HuH-7.5 (cell line): ENCODE measurements around the gene BBX.

Experiments
- DNase-seq: peaks from one replicate; pipeline ENCODE4 v3.0.0; 2011; ENCODE audit warnings: low spot score

BBX gene

DNA sequence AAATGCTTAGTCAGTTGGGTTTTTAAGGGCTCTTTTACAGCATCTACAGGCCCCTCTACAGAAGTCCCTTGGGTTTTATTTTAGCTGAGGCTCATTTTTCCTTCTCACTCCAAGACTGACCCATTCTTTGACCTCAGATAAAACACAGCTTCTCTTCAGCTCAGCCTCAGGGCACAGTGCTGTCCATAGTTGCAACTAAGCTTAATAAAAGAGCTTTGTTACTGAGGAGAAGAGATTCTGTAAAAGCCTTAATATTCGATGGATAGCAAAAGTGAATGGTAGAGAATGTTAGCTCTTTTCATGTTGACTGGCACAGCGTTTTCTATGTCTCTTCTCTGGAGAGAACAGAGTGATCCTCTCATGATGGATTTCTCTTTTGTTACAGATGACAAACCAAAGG, 277.9 kb downstream of the BBX start:
- no peak for DNase-seq

- no peak for DNase-seq
Observed at GRCh38 chr3:107803170-107803569, 280.4 kb downstream of the BBX start.

GRCh38 chr3:107806021-107806420, 283.3 kb downstream of the BBX start:
- DNase-seq = no peak

DNA sequence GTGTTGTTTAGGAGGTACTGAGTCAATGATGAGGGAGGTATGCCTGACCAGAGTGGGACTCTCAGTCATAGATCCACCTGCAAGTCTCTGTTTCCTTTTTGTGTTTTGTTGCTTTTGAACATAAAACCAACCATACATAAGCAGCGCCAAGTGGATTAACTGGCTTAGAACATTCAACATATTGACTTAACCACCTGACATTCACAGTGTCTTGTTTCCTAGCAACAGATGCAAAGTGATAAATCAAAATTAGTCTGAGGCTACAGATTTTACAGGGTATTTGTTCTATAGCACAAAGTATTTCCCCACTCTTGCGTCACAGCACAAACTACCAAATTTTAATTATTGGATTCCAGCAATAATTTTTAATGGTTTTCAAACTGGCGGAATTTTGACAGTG, 283.8 kb downstream of the BBX start:
- no peak for DNase-seq

GRCh38 chr3:107810171-107811071, 287.7 kb downstream of the BBX start:
- peak; percentile 35 for DNase-seq

GRCh38 chr3:107813026-107813425, 290.3 kb downstream of the BBX start:
- DNase-seq = no peak

- no peak for DNase-seq
Observed at GRCh38 chr3:107816107-107816506, 293.3 kb downstream of the BBX start.

DNA sequence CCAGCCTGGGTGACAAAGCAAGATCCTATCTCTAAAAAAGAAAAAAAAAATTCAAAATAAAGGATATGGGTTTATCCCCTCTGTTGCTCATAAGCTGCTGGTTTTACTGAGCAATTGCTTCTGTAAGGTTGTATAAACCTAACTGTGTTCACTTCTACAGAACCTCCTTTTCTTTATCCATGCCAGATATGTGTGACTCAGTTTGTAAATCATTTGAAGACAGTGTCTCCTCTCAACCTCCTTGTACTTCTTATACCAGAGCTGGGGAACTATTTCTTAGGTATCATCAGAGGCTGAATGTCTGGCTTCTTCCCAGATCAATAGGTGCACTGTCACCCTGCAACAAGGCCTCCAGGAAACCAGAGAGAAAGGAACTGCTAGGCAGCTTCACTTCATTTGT, 294.3 kb downstream of the BBX start:
- DNase-seq = no peak

DNA sequence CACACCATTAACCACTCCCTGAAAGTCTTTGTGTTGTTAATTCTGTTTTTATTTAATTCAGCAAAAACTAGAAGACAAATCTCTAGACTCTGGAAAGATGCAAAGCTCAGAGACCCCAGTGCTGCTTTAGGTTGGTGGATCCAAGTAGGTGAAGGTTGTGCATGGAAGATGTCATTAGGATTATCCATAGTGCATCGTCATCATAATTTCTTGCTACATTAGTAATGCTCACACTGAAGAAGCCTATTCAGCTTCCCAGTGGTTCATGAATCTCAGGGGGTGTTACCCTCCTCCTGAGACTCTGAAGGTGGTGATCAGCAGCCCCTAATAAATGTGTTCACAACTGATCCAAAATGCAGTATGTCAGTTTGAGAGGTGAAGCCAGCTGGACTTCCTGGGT, 295.3 kb downstream of the BBX start:
- no peak for DNase-seq

- no peak for DNase-seq
Observed at GRCh38 chr3:107819656-107820055, 296.9 kb downstream of the BBX start.

GRCh38 chr3:107822308-107822707, 299.5 kb downstream of the BBX start:
- no peak for DNase-seq

GRCh38 chr3:107824822-107825371, 302.1 kb downstream of the BBX start:
- DNase-seq = no peak

DNA sequence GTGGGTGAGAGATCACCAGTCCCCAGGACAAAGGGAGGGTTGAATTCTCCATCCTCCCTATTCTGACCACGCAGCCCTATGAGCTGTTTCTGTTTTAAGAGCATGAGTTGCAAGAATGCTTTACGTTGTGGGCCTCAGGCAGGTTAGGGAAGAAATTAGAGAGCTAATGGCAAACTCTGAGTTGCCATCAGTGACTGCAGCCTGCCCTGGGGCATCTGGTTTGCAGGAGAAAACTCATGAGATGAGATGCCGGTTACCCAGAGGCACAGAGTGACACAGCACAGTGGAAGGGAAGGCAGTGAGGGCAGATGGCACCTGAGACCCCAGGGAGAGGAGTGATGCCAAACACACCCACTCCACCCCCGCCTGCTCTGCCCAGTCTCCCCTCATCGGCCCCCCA, 302.8 kb downstream of the BBX start:
- DNase-seq = no peak

DNA sequence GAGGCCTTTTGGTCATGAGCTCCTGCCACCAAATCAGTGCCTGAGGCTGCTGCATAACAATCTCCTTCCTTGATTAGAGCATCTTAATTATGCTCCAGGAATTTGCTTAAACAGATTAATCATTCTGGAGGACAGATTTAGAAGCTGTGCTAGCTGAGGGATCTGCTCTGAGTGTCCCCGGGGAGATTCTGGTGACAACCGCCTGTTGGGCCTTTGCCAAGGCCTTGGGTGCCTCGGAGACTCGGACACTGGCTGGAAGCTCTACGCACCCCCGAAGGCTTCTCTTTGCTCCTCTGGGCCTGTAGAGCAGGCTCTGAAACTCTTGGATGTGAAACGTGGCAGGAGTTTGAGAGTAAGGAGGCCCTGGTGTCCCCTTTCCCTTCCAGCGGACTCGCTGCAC, 304.0 kb downstream of the BBX start:
- DNase-seq = no peak

DNA sequence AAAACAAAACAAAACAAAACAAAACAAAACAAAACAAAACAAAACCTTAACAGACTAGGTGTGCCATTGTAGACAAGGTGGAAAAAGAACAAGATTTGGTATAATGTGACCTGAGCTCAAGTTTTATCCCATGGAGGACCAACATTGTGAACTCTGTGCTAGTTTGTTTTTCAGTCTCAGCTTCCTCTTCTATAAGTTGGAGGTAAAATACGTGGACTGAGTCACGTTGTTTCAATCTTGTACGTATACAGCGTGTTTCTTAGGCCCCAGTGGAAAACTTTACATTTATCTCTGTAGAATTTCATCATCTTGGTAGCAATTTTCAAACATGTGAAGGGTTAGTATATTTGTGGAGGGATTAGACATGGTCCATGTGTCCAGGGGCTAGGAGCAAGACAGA, 306.4 kb downstream of the BBX start:
- DNase-seq = no peak

GRCh38 chr3:107831590-107831989, 308.8 kb downstream of the BBX start:
- no peak for DNase-seq

DNA sequence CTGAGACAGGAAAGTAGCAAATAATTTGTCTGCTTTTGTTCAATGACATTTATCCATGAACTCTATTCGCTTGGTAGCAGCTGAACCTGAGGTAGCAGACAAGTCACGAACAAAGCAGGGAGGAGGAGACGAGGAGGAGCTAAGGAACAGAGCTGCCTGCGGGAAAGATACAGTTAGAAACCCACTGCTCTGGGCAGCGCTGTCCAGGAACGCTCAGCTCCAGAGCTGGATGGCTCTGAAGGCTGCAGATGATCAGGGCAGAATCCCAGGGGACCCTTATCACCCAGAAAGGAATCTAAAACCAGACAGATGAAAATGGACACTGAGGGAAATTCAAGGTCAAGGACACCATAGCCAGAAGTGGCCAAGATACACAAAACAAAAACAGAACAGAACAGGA, 310.3 kb downstream of the BBX start:
- DNase-seq = no peak

- DNase-seq = no peak
Observed at GRCh38 chr3:107833722-107834416, 311.1 kb downstream of the BBX start.

DNA sequence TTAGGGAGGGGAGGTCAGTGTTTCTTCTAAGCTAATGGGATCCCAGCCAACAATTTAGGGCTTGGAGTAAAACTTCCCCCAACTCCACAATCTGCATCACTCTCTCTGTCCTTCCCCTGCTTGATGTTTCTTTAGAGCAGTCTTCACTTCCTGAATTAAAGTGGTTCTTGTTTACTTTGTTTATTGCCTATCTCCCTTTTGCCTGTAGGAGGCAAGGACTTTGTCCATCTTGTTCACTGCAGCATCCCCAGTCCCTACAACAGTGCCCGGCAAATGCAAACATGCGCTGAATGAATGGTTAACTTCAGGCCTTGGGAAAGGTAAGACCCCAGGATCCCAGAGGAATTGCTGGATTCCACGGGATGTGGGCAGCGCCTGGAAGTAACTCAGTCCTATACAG, 312.2 kb downstream of the BBX start:
- peak; percentile 32 for DNase-seq

GRCh38 chr3:107837895-107838612, 315.3 kb downstream of the BBX start:
- DNase-seq = no peak

- DNase-seq = no peak
Observed at GRCh38 chr3:107841831-107842230, 319.1 kb downstream of the BBX start.

DNA sequence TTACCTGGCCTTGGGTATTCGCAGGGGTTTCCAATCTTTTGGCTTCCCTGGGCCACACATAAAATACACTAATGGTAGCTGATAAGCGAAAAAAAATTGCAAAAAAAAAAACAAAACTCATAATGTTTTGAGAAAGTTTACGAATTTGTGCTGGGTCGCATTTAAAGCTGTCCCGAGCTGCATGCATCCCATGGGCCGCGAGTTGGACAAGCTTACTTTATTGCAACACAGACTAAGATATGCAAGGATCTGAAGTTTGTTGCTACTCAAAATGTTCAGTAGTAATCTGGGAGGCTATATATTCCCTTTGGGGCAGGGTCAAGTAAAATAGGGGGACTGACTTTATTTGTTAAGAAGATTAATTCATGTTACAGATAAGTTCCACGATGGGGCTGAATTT, 320.2 kb downstream of the BBX start:
- DNase-seq = no peak
